SH-SY5Y (cell line): ENCODE measurements around the gene SLC26A8.

ENCODE experiments used
- GATA2 ChIP-seq: IDR thresholded peaks from 2 replicates; pipeline ENCODE4 v1.6.1; 2011; ENCODE audit warnings: mild to moderate bottlenecking, low read depth, low read length
- GATA3 ChIP-seq: IDR thresholded peaks from 2 replicates; pipeline ENCODE4 v1.6.1; 2011; ENCODE audit warnings: low read depth, mild to moderate bottlenecking, low read length, moderate library complexity

GRCh38 chr6:36050305-36050704, 25.9 kb upstream of the SLC26A8 start:
- no peak for TF ChIP-seq GATA3
- no peak for TF ChIP-seq GATA2
